ENCODE measurements around the gene ARHGAP15. TPM values are rescaled to one million over a fixed set of nuclear protein-coding genes. Genes with fewer than 3 reads are reported as not detected.

ARHGAP15 gene
- polyA plus RNA-seq, 1 donor from 2014 or later = 0.30 TPM

DNA sequence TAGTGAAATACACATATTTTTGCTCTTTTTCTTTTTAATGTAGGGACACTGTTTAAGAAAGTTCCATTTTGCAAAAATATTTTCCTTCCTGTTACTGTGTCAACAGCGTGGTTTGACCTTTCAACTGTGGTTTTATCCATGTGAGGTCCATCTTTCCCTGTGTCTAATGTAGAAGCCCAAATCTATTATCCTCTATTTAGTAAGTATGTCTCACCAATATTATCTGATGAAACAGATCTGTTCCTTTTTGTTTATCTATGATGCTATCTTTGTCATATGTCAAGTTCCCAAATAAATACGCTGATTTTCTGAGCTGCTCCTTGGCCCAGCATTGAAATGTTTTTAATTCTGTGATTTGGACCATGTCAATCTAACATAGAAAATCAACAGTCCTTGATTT is 3.5 kb upstream of the ARHGAP15 start:
- H3K79me2 ChIP-seq (replicated peaks; ENCODE audit: insufficient read depth, low read length) = no peaks in the 10 kb centered on the region
- H3K9me3 ChIP-seq (ENCODE audit: low read length) = no peaks in the 10 kb centered on the region
- H3K9ac ChIP-seq (ENCODE audit: low read length) = no peak overlapping the region
- no peak overlapping the region for H3K4me2 ChIP-seq (ENCODE audit: low read length)
- no peak overlapping the region for H2AFZ ChIP-seq (ENCODE audit: low read depth, low read length)
- no peak overlapping the region for H3K4me3 ChIP-seq (ENCODE audit: low read length)
- H3K9me2 ChIP-seq (ENCODE audit: insufficient read depth, low read length) = no peaks in the 10 kb centered on the region
- H3K27me3 ChIP-seq (ENCODE audit: insufficient read depth, low read depth, low read length) = no peaks in the 10 kb centered on the region
- H3K36me3 ChIP-seq (ENCODE audit: insufficient read depth, low read length) = no peaks in the 10 kb centered on the region
- TF ChIP-seq SMC3 (conservative IDR thresholded peaks at IDR 0.05; ENCODE audit: poor library complexity) (no peak), EP300 (conservative IDR thresholded peaks at IDR 0.05; ENCODE audit: poor library complexity, severe bottlenecking) (no peak), TAF1 (IDR thresholded peaks at IDR 0.05; ENCODE audit: low read depth) (no peak), MXI1 (conservative IDR thresholded peaks at IDR 0.05; ENCODE audit: poor library complexity, severe bottlenecking) (no peak), RAD21 (conservative IDR thresholded peaks at IDR 0.05) (no peak)
- TF ChIP-seq, protein P1, sequence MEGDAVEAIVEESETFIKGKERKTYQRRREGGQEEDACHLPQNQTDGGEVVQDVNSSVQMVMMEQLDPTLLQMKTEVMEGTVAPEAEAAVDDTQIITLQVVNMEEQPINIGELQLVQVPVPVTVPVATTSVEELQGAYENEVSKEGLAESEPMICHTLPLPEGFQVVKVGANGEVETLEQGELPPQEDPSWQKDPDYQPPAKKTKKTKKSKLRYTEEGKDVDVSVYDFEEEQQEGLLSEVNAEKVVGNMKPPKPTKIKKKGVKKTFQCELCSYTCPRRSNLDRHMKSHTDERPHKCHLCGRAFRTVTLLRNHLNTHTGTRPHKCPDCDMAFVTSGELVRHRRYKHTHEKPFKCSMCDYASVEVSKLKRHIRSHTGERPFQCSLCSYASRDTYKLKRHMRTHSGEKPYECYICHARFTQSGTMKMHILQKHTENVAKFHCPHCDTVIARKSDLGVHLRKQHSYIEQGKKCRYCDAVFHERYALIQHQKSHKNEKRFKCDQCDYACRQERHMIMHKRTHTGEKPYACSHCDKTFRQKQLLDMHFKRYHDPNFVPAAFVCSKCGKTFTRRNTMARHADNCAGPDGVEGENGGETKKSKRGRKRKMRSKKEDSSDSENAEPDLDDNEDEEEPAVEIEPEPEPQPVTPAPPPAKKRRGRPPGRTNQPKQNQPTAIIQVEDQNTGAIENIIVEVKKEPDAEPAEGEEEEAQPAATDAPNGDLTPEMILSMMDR (IDR thresholded peaks at IDR 0.05; ENCODE audit: poor library complexity, severe bottlenecking) = no peak
- H3F3A ChIP-seq (ENCODE audit: insufficient read depth, low read length, poor library complexity, severe bottlenecking) = no peaks in the 10 kb centered on the region
- no peak overlapping the region for H3K27ac ChIP-seq (ENCODE audit: low read length)
- no peaks in the 10 kb centered on the region for H4K20me1 ChIP-seq (ENCODE audit: insufficient read depth)

DNA sequence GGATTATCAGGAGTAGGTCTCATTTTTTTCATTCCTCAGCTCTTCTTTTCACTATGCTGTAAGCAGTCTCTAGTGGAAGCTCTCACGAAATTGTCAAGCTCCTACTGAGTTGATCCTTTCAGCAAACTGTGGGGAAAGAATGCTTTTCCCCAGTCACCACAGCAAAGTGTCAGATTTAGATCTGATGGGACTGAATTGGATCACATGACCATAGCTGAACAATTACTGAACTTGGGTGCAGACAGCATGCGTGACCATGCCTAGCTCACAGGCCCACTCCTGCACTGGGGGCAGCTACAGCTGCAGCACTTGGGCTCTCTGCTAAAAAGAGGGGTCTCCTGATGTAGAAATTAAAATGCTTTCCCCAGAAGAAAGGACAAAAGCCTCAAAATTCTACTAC is 3.1 kb downstream of the ARHGAP15 start:
- Histone ChIP-seq H3K27ac (ENCODE audit: low read length) (no peak overlapping the region), H3K9ac (ENCODE audit: low read length) (no peak overlapping the region), H3K79me2 (replicated peaks; ENCODE audit: insufficient read depth, low read length) (no peaks in the 10 kb centered on the region), H2AFZ (ENCODE audit: low read depth, low read length) (no peak overlapping the region), H3K4me3 (ENCODE audit: low read length) (no peak overlapping the region), H4K20me1 (ENCODE audit: insufficient read depth) (no peaks in the 10 kb centered on the region), H3K4me2 (ENCODE audit: low read length) (no peak overlapping the region), H3K36me3 (ENCODE audit: insufficient read depth, low read length) (no peaks in the 10 kb centered on the region), H3K9me2 (ENCODE audit: insufficient read depth, low read length) (no peaks in the 10 kb centered on the region), H3K27me3 (ENCODE audit: insufficient read depth, low read depth, low read length) (no peaks in the 10 kb centered on the region), H3F3A (ENCODE audit: insufficient read depth, low read length, poor library complexity, severe bottlenecking) (no peaks in the 10 kb centered on the region), H3K9me3 (ENCODE audit: low read length) (no peaks in the 10 kb centered on the region)
- TF ChIP-seq, protein P2, sequence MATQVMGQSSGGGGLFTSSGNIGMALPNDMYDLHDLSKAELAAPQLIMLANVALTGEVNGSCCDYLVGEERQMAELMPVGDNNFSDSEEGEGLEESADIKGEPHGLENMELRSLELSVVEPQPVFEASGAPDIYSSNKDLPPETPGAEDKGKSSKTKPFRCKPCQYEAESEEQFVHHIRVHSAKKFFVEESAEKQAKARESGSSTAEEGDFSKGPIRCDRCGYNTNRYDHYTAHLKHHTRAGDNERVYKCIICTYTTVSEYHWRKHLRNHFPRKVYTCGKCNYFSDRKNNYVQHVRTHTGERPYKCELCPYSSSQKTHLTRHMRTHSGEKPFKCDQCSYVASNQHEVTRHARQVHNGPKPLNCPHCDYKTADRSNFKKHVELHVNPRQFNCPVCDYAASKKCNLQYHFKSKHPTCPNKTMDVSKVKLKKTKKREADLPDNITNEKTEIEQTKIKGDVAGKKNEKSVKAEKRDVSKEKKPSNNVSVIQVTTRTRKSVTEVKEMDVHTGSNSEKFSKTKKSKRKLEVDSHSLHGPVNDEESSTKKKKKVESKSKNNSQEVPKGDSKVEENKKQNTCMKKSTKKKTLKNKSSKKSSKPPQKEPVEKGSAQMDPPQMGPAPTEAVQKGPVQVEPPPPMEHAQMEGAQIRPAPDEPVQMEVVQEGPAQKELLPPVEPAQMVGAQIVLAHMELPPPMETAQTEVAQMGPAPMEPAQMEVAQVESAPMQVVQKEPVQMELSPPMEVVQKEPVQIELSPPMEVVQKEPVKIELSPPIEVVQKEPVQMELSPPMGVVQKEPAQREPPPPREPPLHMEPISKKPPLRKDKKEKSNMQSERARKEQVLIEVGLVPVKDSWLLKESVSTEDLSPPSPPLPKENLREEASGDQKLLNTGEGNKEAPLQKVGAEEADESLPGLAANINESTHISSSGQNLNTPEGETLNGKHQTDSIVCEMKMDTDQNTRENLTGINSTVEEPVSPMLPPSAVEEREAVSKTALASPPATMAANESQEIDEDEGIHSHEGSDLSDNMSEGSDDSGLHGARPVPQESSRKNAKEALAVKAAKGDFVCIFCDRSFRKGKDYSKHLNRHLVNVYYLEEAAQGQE (IDR thresholded peaks at IDR 0.05; ENCODE audit: borderline replicate concordance) = no peak
- no peak for TF ChIP-seq EZH2 (IDR thresholded peaks at IDR 0.05; ENCODE audit: borderline replicate concordance, insufficient read depth, low read length, poor library complexity, severe bottlenecking)
- TF ChIP-seq SMC3 (conservative IDR thresholded peaks at IDR 0.05; ENCODE audit: poor library complexity) = no peak
- TF ChIP-seq MXI1 (conservative IDR thresholded peaks at IDR 0.05; ENCODE audit: poor library complexity, severe bottlenecking) = no peak
- TF ChIP-seq, protein P1 (IDR thresholded peaks at IDR 0.05; ENCODE audit: poor library complexity, severe bottlenecking) = no peak
- no peak for TF ChIP-seq TAF1 (IDR thresholded peaks at IDR 0.05; ENCODE audit: low read depth)
- TF ChIP-seq EP300 (conservative IDR thresholded peaks at IDR 0.05; ENCODE audit: poor library complexity, severe bottlenecking) = no peak
- TF ChIP-seq POLR2AphosphoS5 (IDR thresholded peaks at IDR 0.05) = no peak
- TF ChIP-seq RAD21 (conservative IDR thresholded peaks at IDR 0.05) = no peak
